ENCODE data around the gene MED17.

MED17 gene

GRCh38 chr11:93814966-93815633 lies 31.0 kb downstream of the MED17 start:
- DNase-seq (ENCODE audit: extremely low spot score) = no peak
- TF ChIP-seq LEF1 (IDR thresholded peaks at IDR 0.05; ENCODE audit: borderline replicate concordance) (no peak), ZNF384 (IDR thresholded peaks at IDR 0.05) (no peak)
- TF ChIP-seq, protein P1, sequence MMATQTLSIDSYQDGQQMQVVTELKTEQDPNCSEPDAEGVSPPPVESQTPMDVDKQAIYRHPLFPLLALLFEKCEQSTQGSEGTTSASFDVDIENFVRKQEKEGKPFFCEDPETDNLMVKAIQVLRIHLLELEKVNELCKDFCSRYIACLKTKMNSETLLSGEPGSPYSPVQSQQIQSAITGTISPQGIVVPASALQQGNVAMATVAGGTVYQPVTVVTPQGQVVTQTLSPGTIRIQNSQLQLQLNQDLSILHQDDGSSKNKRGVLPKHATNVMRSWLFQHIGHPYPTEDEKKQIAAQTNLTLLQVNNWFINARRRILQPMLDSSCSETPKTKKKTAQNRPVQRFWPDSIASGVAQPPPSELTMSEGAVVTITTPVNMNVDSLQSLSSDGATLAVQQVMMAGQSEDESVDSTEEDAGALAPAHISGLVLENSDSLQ (IDR thresholded peaks at IDR 0.05) = no peak
- POLR2A ChIA-PET = no interaction called here
- CTCF ChIA-PET = no interaction called here

GRCh38 chr11:93817426-93818348 lies 33.6 kb downstream of the MED17 start:
- no peak for DNase-seq (ENCODE audit: extremely low spot score)
- TF ChIP-seq NFRKB (IDR thresholded peaks at IDR 0.05) = no peak
- TF ChIP-seq, protein P1 (IDR thresholded peaks at IDR 0.05) = no peak
- TF ChIP-seq TARDBP (IDR thresholded peaks at IDR 0.05) = no peak
- no peak for TF ChIP-seq FOXM1 (IDR thresholded peaks at IDR 0.05; ENCODE audit: borderline replicate concordance)
- TF ChIP-seq LEF1 (IDR thresholded peaks at IDR 0.05; ENCODE audit: borderline replicate concordance) = no peak
- TF ChIP-seq BHLHE40 (IDR thresholded peaks at IDR 0.05; ENCODE audit: borderline replicate concordance) = no peak
- no peak for TF ChIP-seq L3MBTL2 (conservative IDR thresholded peaks at IDR 0.05)
- no peak for TF ChIP-seq ARNT (IDR thresholded peaks at IDR 0.05)
- TF ChIP-seq HDGF (IDR thresholded peaks at IDR 0.05; ENCODE audit: borderline replicate concordance) = no peak
- no peak for TF ChIP-seq CTBP1 (IDR thresholded peaks at IDR 0.05; ENCODE audit: borderline replicate concordance)
- TF ChIP-seq FOXA1 (IDR thresholded peaks at IDR 0.05) = no peak
- TF ChIP-seq SUZ12 (IDR thresholded peaks at IDR 0.05) = no peak
- CTCF ChIA-PET = interaction anchor here (0.6 to 0.7 kb wide), 3 partner anchors 10 to 22 kb away, joined by 3 to 5 read pairs (median 3); no protein-coding TSS in a partner anchor
- POLR2A ChIA-PET = interaction anchor here (1.1 kb wide), 1 partner anchor 34 kb away, joined by 3 read pairs; the partner anchor contains the start of gene MED17

DNA sequence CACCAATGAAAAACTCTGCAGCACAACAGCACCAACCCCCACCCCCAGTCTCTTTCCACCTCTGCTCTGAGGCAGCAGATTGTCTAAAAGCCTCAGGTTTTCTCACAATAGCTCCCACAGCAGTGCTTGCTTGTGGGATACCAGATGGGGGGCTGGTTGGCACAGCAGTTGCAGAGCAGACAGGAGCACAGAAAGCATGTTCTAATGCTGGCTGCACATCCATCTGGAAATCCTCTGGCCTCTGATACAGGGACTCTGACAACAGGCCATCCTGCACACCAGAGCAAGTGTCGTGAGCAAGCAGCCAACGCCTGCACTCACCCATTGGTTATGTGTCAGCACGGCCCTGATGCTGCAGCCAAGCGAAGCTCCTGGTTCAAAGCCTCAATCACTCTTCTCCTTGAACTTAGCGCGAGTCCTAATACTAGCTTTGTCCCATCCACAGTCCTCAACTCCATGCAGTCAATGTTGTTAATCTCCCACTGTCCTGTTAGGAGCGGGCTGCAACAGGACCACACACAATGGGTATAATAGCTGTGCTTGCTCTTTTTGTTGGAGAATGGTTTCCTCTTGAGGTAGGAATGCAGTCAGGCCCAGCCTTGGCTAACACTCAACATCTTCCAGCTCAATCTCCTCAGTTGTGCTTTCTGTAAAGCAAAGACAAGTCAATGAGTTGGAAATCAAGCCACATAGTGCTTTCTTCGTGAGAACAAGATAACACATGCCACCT lies 36.0 kb downstream of the MED17 start:
- no peak for TF ChIP-seq FOXK2 (IDR thresholded peaks at IDR 0.05)
- ChIA-PET POLR2A (interaction anchor here (0.8 kb wide), 1 partner anchor 36 kb away, joined by 3 read pairs; the partner anchor contains the start of gene MED17), CTCF (interaction anchor here (0.8 kb wide), 1 partner anchor 1005 kb away, joined by 4 read pairs; no protein-coding TSS in a partner anchor)
- DNase-seq (ENCODE audit: extremely low spot score) = no peak

DNA sequence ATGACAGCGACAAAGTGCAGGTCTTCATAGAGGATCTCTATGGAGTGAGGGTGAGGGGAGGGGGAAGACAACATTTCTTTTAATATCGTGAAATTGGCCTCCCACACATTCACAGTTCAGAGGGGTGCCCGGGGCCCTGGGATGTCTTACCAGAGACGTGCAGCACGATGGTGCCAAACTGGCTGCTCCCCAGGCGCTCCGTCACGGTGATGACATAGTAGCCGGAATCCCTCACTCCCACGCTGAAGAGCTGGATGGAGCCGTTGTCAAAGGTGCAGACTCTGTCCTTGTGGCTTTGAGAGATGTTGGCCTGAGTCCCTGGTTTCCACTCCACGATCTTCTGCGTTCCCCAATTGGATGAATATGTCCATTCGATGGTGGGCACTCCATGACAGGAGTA lies 36.8 kb downstream of the MED17 start:
- ChIA-PET CTCF (no interaction called here), POLR2A (no interaction called here)
- DNase-seq (ENCODE audit: extremely low spot score) = no peak
- TF ChIP-seq, protein P1 (IDR thresholded peaks at IDR 0.05) = no peak
- no peak for TF ChIP-seq SP1 (IDR thresholded peaks at IDR 0.05)
- TF ChIP-seq FOXM1 (IDR thresholded peaks at IDR 0.05; ENCODE audit: borderline replicate concordance) = no peak
- no peak for TF ChIP-seq ARNT (IDR thresholded peaks at IDR 0.05)
- TF ChIP-seq ELF4 (IDR thresholded peaks at IDR 0.05) = no peak
- no peak for TF ChIP-seq SUZ12 (IDR thresholded peaks at IDR 0.05)
- TF ChIP-seq HDGF (IDR thresholded peaks at IDR 0.05; ENCODE audit: borderline replicate concordance) = no peak

- TF ChIP-seq FOXM1 (IDR thresholded peaks at IDR 0.05; ENCODE audit: borderline replicate concordance) (no peak), LEF1 (IDR thresholded peaks at IDR 0.05; ENCODE audit: borderline replicate concordance) (no peak), ARNT (IDR thresholded peaks at IDR 0.05) (no peak), NFRKB (IDR thresholded peaks at IDR 0.05) (no peak)
- POLR2A ChIA-PET = no interaction called here
- DNase-seq (ENCODE audit: extremely low spot score) = no peak
- CTCF ChIA-PET = no interaction called here
Measured at GRCh38 chr11:93821617-93822016, 37.5 kb downstream of the MED17 start.

GRCh38 chr11:93822359-93822758 lies 38.3 kb downstream of the MED17 start:
- CTCF ChIA-PET = no interaction called here
- POLR2A ChIA-PET = no interaction called here
- DNase-seq (ENCODE audit: extremely low spot score) = no peak

More at GRCh38 chr11:93822359-93822758, 38.3 kb downstream of the MED17 start:
- TF ChIP-seq ZNF384 (IDR thresholded peaks at IDR 0.05) (no peak), HDGF (IDR thresholded peaks at IDR 0.05; ENCODE audit: borderline replicate concordance) (no peak), BHLHE40 (IDR thresholded peaks at IDR 0.05; ENCODE audit: borderline replicate concordance) (no peak), FOXA1 (IDR thresholded peaks at IDR 0.05) (no peak), LEF1 (IDR thresholded peaks at IDR 0.05; ENCODE audit: borderline replicate concordance) (no peak), ELF4 (IDR thresholded peaks at IDR 0.05) (no peak), CTBP1 (IDR thresholded peaks at IDR 0.05; ENCODE audit: borderline replicate concordance) (no peak), FOXM1 (IDR thresholded peaks at IDR 0.05; ENCODE audit: borderline replicate concordance) (no peak), ARNT (IDR thresholded peaks at IDR 0.05) (no peak), SP1 (IDR thresholded peaks at IDR 0.05) (no peak), TARDBP (IDR thresholded peaks at IDR 0.05) (no peak), SUZ12 (IDR thresholded peaks at IDR 0.05) (no peak)
- TF ChIP-seq, protein P1 (IDR thresholded peaks at IDR 0.05) = no peak
